Neural cell (in vitro differentiated cells): ENCODE data around the gene UBE3B. TPM values are rescaled to one million over a fixed set of nuclear protein-coding genes. Genes with fewer than 3 reads are reported as not detected.

Experiments used
- H2AFZ ChIP-seq: fragments of 200-600, 300-800 bp; sonication (generic), shearing (Covaris generic); 2 replicates; pipeline ENCODE4 v1.6.0; 2014; ENCODE audit warnings: low read depth, mild to moderate bottlenecking, antibody characterized with exemption, low read length, moderate library complexity
- H3F3A ChIP-seq: fragments of 200-600 bp; shearing (Covaris generic); 2 replicates; pipeline ENCODE4 v1.6.1; 2016; ENCODE audit warnings: mild to moderate bottlenecking, moderate library complexity, mixed read lengths, antibody characterized with exemption, low read length; ENCODE audit not compliant: insufficient read depth, poor library complexity, severe bottlenecking
- H3K27ac ChIP-seq: fragments of 200-600, 300-800 bp; sonication (generic), shearing (Covaris generic); 2 replicates; pipeline ENCODE4 v1.5.1; 2014; ENCODE audit warnings: mild to moderate bottlenecking, low read length, moderate library complexity
- H3K27me3 ChIP-seq: fragments of 300-800, 200-600 bp; sonication (generic), shearing (Covaris generic); 2 replicates; pipeline ENCODE4 v1.6.0; 2014; ENCODE audit warnings: mild to moderate bottlenecking, low read depth, low read length, moderate library complexity; ENCODE audit not compliant: insufficient read depth
- H3K36me3 ChIP-seq: fragments of 300-800, 200-600 bp; sonication (generic), shearing (Covaris generic); 2 replicates; pipeline ENCODE4 v1.5.1; 2014; ENCODE audit warnings: mild to moderate bottlenecking, antibody characterized with exemption, low read length, moderate library complexity; ENCODE audit not compliant: insufficient read depth
- H3K4me2 ChIP-seq: fragments of 300-800, 200-600 bp; sonication (generic), shearing (Covaris generic); 2 replicates; pipeline ENCODE4 v1.6.0; 2014; ENCODE audit warnings: mild to moderate bottlenecking, low read length
- H3K4me3 ChIP-seq: fragments of 300-800, 200-600 bp; sonication (generic), shearing (Covaris generic); 2 replicates; pipeline ENCODE4 v1.5.1; 2014; ENCODE audit warnings: mild to moderate bottlenecking, low read length, moderate library complexity
- H3K79me2 ChIP-seq: fragments of 200-600 bp; shearing (Covaris generic); replicated peaks from 2 replicates; pipeline ENCODE4 v1.6.0; 2014; ENCODE audit warnings: mild to moderate bottlenecking, low read length, moderate library complexity; ENCODE audit not compliant: insufficient read depth
- H3K9ac ChIP-seq: fragments of 300-800, 200-600 bp; sonication (generic), shearing (Covaris generic); 2 replicates; pipeline ENCODE4 v1.6.1; 2016; ENCODE audit warnings: mild to moderate bottlenecking, low read length, mixed read lengths
- H3K9me2 ChIP-seq: fragments of 200-600 bp; shearing (Covaris generic); 2 replicates; pipeline ENCODE4 v1.6.1; 2016; ENCODE audit warnings: mild to moderate bottlenecking, low read length, mixed read lengths; ENCODE audit not compliant: insufficient read depth
- H3K9me3 ChIP-seq: fragments of 200-600, 300-800 bp; sonication (generic), shearing (Covaris generic); 2 replicates; pipeline ENCODE4 v1.6.1; 2016; ENCODE audit warnings: mild to moderate bottlenecking, mixed run types, low read length, moderate library complexity, mixed read lengths
- H4K20me1 ChIP-seq: fragments of 200-600 bp; shearing (Covaris generic); 2 replicates; pipeline ENCODE4 v1.6.1; 2016; ENCODE audit warnings: mild to moderate bottlenecking, mixed run types; ENCODE audit not compliant: insufficient read depth
- CTCF ChIP-seq: fragments of 450-650 bp; IDR thresholded peaks from 2 replicates; pipeline ENCODE4 v1.5.1; 2014; ENCODE audit warnings: antibody characterized with exemption, mild to moderate bottlenecking, moderate library complexity; ENCODE audit not compliant: poor library complexity, severe bottlenecking
- EP300 ChIP-seq: fragments of 450-650 bp; conservative IDR thresholded peaks from 2 replicates; pipeline ENCODE4 v1.6.1; 2014; ENCODE audit warnings: antibody characterized with exemption, mild to moderate bottlenecking, moderate library complexity; ENCODE audit not compliant: poor library complexity, severe bottlenecking
- EZH2 ChIP-seq: fragments of 200-600, 300-800 bp; shearing (Covaris generic), sonication (generic); IDR thresholded peaks from 2 replicates; pipeline ENCODE4 v1.6.1; 2014; ENCODE audit warnings: antibody characterized with exemption, low read length, borderline replicate concordance, mild to moderate bottlenecking; ENCODE audit not compliant: insufficient read depth, poor library complexity, severe bottlenecking
- MXI1 ChIP-seq: fragments of 450-650 bp; conservative IDR thresholded peaks from 2 replicates; pipeline ENCODE4 v1.6.1; 2014; ENCODE audit warnings: antibody characterized with exemption, mild to moderate bottlenecking; ENCODE audit not compliant: poor library complexity, severe bottlenecking
- POLR2AphosphoS5 ChIP-seq: IDR thresholded peaks from 2 replicates; pipeline ENCODE4 v1.6.1; 2012
- RAD21 ChIP-seq: fragments of 450-650 bp; conservative IDR thresholded peaks from 2 replicates; pipeline ENCODE4 v1.6.1; 2014; ENCODE audit warnings: antibody characterized with exemption, mild to moderate bottlenecking, moderate library complexity
- REST ChIP-seq: IDR thresholded peaks from 2 replicates; pipeline ENCODE4 v1.6.1; 2012; ENCODE audit warnings: borderline replicate concordance
- SMC3 ChIP-seq: fragments of 450-650 bp; conservative IDR thresholded peaks from 2 replicates; pipeline ENCODE4 v1.6.1; 2014; ENCODE audit warnings: antibody characterized with exemption, mild to moderate bottlenecking, moderate library complexity; ENCODE audit not compliant: poor library complexity
- TAF1 ChIP-seq: IDR thresholded peaks from 2 replicates; pipeline ENCODE4 v1.6.1; 2012; ENCODE audit warnings: low read depth
- polyA plus RNA-seq: library from polyadenylated mRNA; depleted of rRNA; stranded (reverse); fragments of >200 nt; gene quantifications from 2 replicates; pipeline ENCODE4 v1.2.3, GENCODE V29; 2014

UBE3B gene
- polyA plus RNA-seq, 1 donor from 2014 or later: 21.7 TPM

GRCh38 chr12:109452489-109452888 is 24.9 kb upstream of the UBE3B start:
- Histone ChIP-seq H3K4me3 (no peak overlapping the region), H3K27me3 (no peaks in the 10 kb centered on the region), H2AFZ (no peak overlapping the region), H3K9me3 (no peaks in the 10 kb centered on the region), H3K9ac (no peak overlapping the region), H3K79me2 (no peaks in the 10 kb centered on the region), H3K4me2 (no peak overlapping the region), H3K9me2 (no peaks in the 10 kb centered on the region), H3F3A (no peaks in the 10 kb centered on the region), H4K20me1 (no peaks in the 10 kb centered on the region), H3K36me3 (no peaks in the 10 kb centered on the region), H3K27ac (no peak overlapping the region)
- TF ChIP-seq CTCF: no peak
- TF ChIP-seq RAD21: no peak
- TF ChIP-seq POLR2AphosphoS5: no peak
- TF ChIP-seq MXI1: no peak
- TF ChIP-seq EZH2: no peak
- no peak for TF ChIP-seq REST

- no peaks in the 10 kb centered on the region for H3K9me2 ChIP-seq
- no peak overlapping the region for H3K4me3 ChIP-seq
- H3K9me3 ChIP-seq: no peaks in the 10 kb centered on the region
- no peaks in the 10 kb centered on the region for H3K36me3 ChIP-seq
- H3K79me2 ChIP-seq: peaks cover 3% of the 10 kb centered on the region
- H3K9ac ChIP-seq: no peak overlapping the region
- no peak overlapping the region for H3K27ac ChIP-seq
- no peak overlapping the region for H3K4me2 ChIP-seq
- no peaks in the 10 kb centered on the region for H3F3A ChIP-seq
- H3K27me3 ChIP-seq: no peaks in the 10 kb centered on the region
- no peak for TF ChIP-seq EZH2
- no peak for TF ChIP-seq CTCF
- TF ChIP-seq EP300: no peak
- no peak for TF ChIP-seq MXI1
- no peak for TF ChIP-seq POLR2AphosphoS5
- TF ChIP-seq RAD21: no peak
- no peak for TF ChIP-seq TAF1
- TF ChIP-seq SMC3: no peak
- no peak for TF ChIP-seq REST
- H2AFZ ChIP-seq: no peak overlapping the region
- H4K20me1 ChIP-seq: peaks cover 2% of the 10 kb centered on the region
These were observed 21.7 kb upstream of the UBE3B start for GRCh38 chr12:109455706-109456105.
